GM23248 (cell line): ENCODE data around the gene HP.

Experiments
- EZH2 ChIP-seq: fragments of 200-600 bp; sonication (generic); IDR thresholded peaks from 2 replicates; pipeline ENCODE4 v1.6.1; 2018; ENCODE audit warnings: antibody characterized with exemption, mild to moderate bottlenecking; ENCODE audit not compliant: insufficient read depth, poor library complexity, severe bottlenecking
- EZH2phosphoT487 ChIP-seq: fragments of 200-600 bp; sonication (generic); IDR thresholded peaks from 2 replicates; pipeline ENCODE4 v1.6.1; 2018; ENCODE audit warnings: antibody characterized with exemption, moderate library complexity, mild to moderate bottlenecking, low read depth; ENCODE audit not compliant: insufficient read depth

- no peak for TF ChIP-seq EZH2phosphoT487
- TF ChIP-seq EZH2, result no peak
Observed at GRCh38 chr16:72042157-72042660, 12.1 kb upstream of the HP start.
